GM23338 (cell line): ENCODE measurements around the gene CDK14.

Experiments used
- CTCF ChIP-seq, 2 experiments: fragments of 200-600 bp in 1 of 2; sonication (generic) in 1 of 2; conservative IDR thresholded peaks; 2 replicates each; pipeline versions ENCODE4 v1.5.1 to v1.6.1; 2016 to 2017; ENCODE audit warnings: antibody characterized with exemption in 2 of 2, low read depth in 2 of 2, mild to moderate bottlenecking in 2 of 2, moderate library complexity in 1 of 2
- EZH2 ChIP-seq: fragments of 200-600 bp; sonication (generic); IDR thresholded peaks from one replicate; pipeline ENCODE4 v1.8.0; 2017; ENCODE audit warnings: antibody characterized with exemption, mild to moderate bottlenecking, low read depth; ENCODE audit not compliant: unreplicated experiment
- EZH2phosphoT487 ChIP-seq: fragments of 200-600 bp; sonication (generic); IDR thresholded peaks from one replicate; pipeline ENCODE4 v1.8.1; 2018; ENCODE audit warnings: antibody characterized with exemption; ENCODE audit not compliant: unreplicated experiment

DNA sequence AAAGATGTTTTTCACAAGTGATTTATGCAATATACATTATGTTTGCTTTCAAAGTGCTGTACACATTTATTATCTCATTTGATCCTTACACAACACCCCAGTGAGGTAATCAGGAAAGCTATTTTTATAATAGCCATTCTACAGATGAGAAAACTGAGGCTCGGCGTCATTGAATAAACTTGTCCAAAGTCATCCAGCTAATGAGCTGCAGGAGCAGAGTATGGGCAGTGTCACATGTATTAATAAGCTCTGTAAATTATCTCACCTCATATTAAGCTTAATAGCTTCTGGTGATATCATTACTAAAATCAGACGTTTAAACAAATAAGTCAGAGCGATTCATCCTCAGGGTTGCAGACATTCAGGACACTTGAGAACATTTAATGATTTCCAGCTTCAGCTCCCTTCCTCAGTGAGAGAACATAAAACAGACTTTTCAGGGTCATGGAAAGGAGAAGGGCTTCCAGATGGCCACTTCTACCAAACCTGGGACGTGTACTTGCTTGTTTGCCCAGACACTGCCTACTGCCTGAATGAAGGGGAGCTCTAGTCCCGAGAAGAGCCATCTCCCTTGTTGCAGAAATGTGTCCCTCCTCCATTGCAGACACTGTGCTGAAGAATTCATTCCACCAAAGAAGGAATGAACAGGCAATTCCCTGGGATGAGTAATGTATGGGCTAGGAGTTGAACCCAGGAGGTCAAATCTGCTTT lies 647.6 kb downstream of the CDK14 start:
- TF ChIP-seq EZH2 (no peak), CTCF (conservative IDR thresholded peaks at IDR 0.05; ENCODE audit: low read depth in 2 of 2) (no peak), EZH2phosphoT487 (no peak)
